Peyer's patch (tissue), 4 donors: ENCODE measurements around the gene PADI2.

Source experiments
- CTCF ChIP-seq, 6 experiments: fragments of 450-650 bp in 4 of 6; fragments of 200-600 bp in 2 of 6; sonication (generic) in 1 of 6; IDR thresholded peaks; one replicate each; pipeline ENCODE4 v1.5.1; 2017 to 2019; ENCODE audit warnings: antibody characterized with exemption in 6 of 6, mild to moderate bottlenecking in 3 of 6, moderate library complexity in 1 of 6
- POLR2A ChIP-seq, 2 donors: fragments of 450-650 bp; IDR thresholded peaks; one replicate each; pipeline ENCODE4 v1.5.1; 2017; ENCODE audit warnings: antibody characterized with exemption in 2 of 2, mild to moderate bottlenecking in 2 of 2, moderate library complexity in 2 of 2

GRCh38 chr1:17095141-17095540 is 24.1 kb downstream of the PADI2 start:
- TF ChIP-seq CTCF (IDR thresholded peaks at IDR 0.05): no peak
- TF ChIP-seq POLR2A (IDR thresholded peaks at IDR 0.05): no peak
